Trophoblast cell (in vitro differentiated cells and primary cell): ENCODE measurements around the gene GAPDH.

ENCODE experiments used
- DNase-seq, 2 donors: peaks; one replicate each; pipeline ENCODE4 v3.0.0-alpha.2; 2016
- H2AFZ ChIP-seq: 2 replicates; pipeline ENCODE4 v1.6.1; 2013; ENCODE audit warnings: low read length, moderate library complexity, mild to moderate bottlenecking; ENCODE audit not compliant: insufficient read depth, poor library complexity
- H2AK5ac ChIP-seq: 2 replicates; pipeline ENCODE4 v1.6.1; 2013; ENCODE audit warnings: mild to moderate bottlenecking, low read length
- H2BK120ac ChIP-seq: 2 replicates; pipeline ENCODE4 v1.6.1; 2013; ENCODE audit warnings: low read length, mild to moderate bottlenecking, moderate library complexity; ENCODE audit not compliant: insufficient read depth, poor library complexity
- H2BK12ac ChIP-seq: 2 replicates; pipeline ENCODE4 v1.6.1; 2013; ENCODE audit warnings: mild to moderate bottlenecking, low read length, moderate library complexity
- H2BK5ac ChIP-seq: 2 replicates; pipeline ENCODE4 v1.6.1; 2013; ENCODE audit warnings: low read length, low read depth, moderate library complexity, mild to moderate bottlenecking; ENCODE audit not compliant: poor library complexity
- H3K14ac ChIP-seq: 2 replicates; pipeline ENCODE4 v1.6.1; 2013; ENCODE audit warnings: mild to moderate bottlenecking, low read length
- H3K18ac ChIP-seq: 2 replicates; pipeline ENCODE4 v1.6.1; 2013; ENCODE audit warnings: mild to moderate bottlenecking, low read length
- H3K23ac ChIP-seq: 2 replicates; pipeline ENCODE4 v1.6.1; 2013; ENCODE audit warnings: low read length
- H3K27ac ChIP-seq: 2 replicates; pipeline ENCODE4 v1.5.1; 2013; ENCODE audit warnings: low read depth, mild to moderate bottlenecking, inconsistent platforms, low read length, moderate library complexity
- H3K27me3 ChIP-seq: 2 replicates; pipeline ENCODE4 v1.6.1; 2013; ENCODE audit warnings: inconsistent platforms, mild to moderate bottlenecking, low read length, moderate library complexity; ENCODE audit not compliant: insufficient read depth
- H3K36me3 ChIP-seq, 2 experiments: 1 replicate in 1 of 2; 2 replicates in 1 of 2; pipeline ENCODE4 v1.6.1; 2013; ENCODE audit warnings: low read length in 2 of 2, mild to moderate bottlenecking in 2 of 2, moderate library complexity in 1 of 2; ENCODE audit not compliant: insufficient read depth in 2 of 2, control insufficient read depth in 1 of 2
- H3K4ac ChIP-seq: 2 replicates; pipeline ENCODE4 v1.6.1; 2013; ENCODE audit warnings: low read depth, mild to moderate bottlenecking, low read length, moderate library complexity
- H3K4me1 ChIP-seq, 2 experiments: 1 replicate in 1 of 2; 2 replicates in 1 of 2; pipeline ENCODE4 v1.6.1; 2013; ENCODE audit warnings: low read length in 2 of 2, mild to moderate bottlenecking in 2 of 2, moderate library complexity in 1 of 2; ENCODE audit not compliant: insufficient read depth in 2 of 2, control insufficient read depth in 1 of 2
- H3K4me2 ChIP-seq: 2 replicates; pipeline ENCODE4 v1.6.1; 2013; ENCODE audit warnings: inconsistent platforms, mild to moderate bottlenecking, low read length, moderate library complexity
- H3K4me3 ChIP-seq: 2 replicates; pipeline ENCODE4 v1.5.1; 2013; ENCODE audit warnings: mild to moderate bottlenecking, low read depth, low read length, inconsistent platforms
- H3K79me1 ChIP-seq: one replicate; pipeline ENCODE4 v1.6.1; 2013; ENCODE audit warnings: low read length
- H3K79me2 ChIP-seq: 2 replicates; pipeline ENCODE4 v1.6.1; 2013; ENCODE audit warnings: low read length, mild to moderate bottlenecking; ENCODE audit not compliant: control insufficient read depth, insufficient read depth, poor library complexity
- H3K9ac ChIP-seq: 2 replicates; pipeline ENCODE4 v1.6.1; 2013; ENCODE audit warnings: mild to moderate bottlenecking, low read length
- H3K9me3 ChIP-seq: 2 replicates; pipeline ENCODE4 v1.6.1; 2013; ENCODE audit warnings: low read depth, mild to moderate bottlenecking, control low read depth, inconsistent platforms, low read length; ENCODE audit not compliant: insufficient read depth
- H4K12ac ChIP-seq: 2 replicates; pipeline ENCODE4 v1.6.1; 2013; ENCODE audit warnings: low read depth, mild to moderate bottlenecking, low read length, moderate library complexity
- H4K8ac ChIP-seq: 2 replicates; pipeline ENCODE4 v1.6.1; 2013; ENCODE audit warnings: low read depth, mild to moderate bottlenecking, low read length, moderate library complexity
- H4K91ac ChIP-seq: one replicate; pipeline ENCODE4 v1.6.1; 2013; ENCODE audit warnings: low read depth, mild to moderate bottlenecking, low read length, moderate library complexity
- WGBS: extraction: QIAGEN DNeasy Blood & Tissue Kit; methylation state at CpG from one replicate; pipeline ENCODE4 v1.1.7; 2013; ENCODE audit warnings: missing lambda C conversion rate; ENCODE audit not compliant: insufficient read length, insufficient coverage; ENCODE audit errors: extremely low coverage; 5-methylcytosine and 5-hydroxymethylcytosine counted together

GAPDH gene

GRCh38 chr12:6520186-6520585, 14.1 kb upstream of the GAPDH start:
- H3K14ac ChIP-seq, result no peak overlapping the region
- no peak overlapping the region for H4K8ac ChIP-seq
- H3K27me3 ChIP-seq, result no peaks in the 10 kb centered on the region
- peaks cover 52 to 71% of the 10 kb centered on the region in 2 experiments for H3K36me3 ChIP-seq
- no peak overlapping the region for H3K4ac ChIP-seq
- no peak overlapping the region for H3K18ac ChIP-seq
- H3K79me2 ChIP-seq, result no peaks in the 10 kb centered on the region
- no peak overlapping the region for H4K12ac ChIP-seq
- no peak overlapping the region for H3K27ac ChIP-seq
- H2BK12ac ChIP-seq, result no peak overlapping the region
- H3K23ac ChIP-seq, result no peak overlapping the region
- H3K9ac ChIP-seq, result no peak overlapping the region
- H2AFZ ChIP-seq, result no peak overlapping the region
- no peaks in the 10 kb centered on the region for H3K4me1 ChIP-seq
- H2BK5ac ChIP-seq, result no peak overlapping the region
- no peak overlapping the region for H2BK120ac ChIP-seq
- no peaks in the 10 kb centered on the region for H3K9me3 ChIP-seq
- H3K4me2 ChIP-seq, result no peak overlapping the region
- H3K4me3 ChIP-seq, result peak overlapping the region; percentile 56
- WGBS, result no CpG with 5 or more reads among the region's 3 CpGs
- no peak overlapping the region for H2AK5ac ChIP-seq
- no peaks in the 10 kb centered on the region for H3K79me1 ChIP-seq
- H4K91ac ChIP-seq, result no peak overlapping the region
- DNase-seq, result no peak

- Histone ChIP-seq H4K91ac (no peak overlapping the region), H3K18ac (no peak overlapping the region)
Measured at GRCh38 chr12:6522193-6522592, 12.1 kb upstream of the GAPDH start.

GRCh38 chr12:6523708-6524107, 10.6 kb upstream of the GAPDH start:
- peak in 1 of 2 donors; percentile 71 for DNase-seq
- Histone ChIP-seq H2BK120ac (no peak overlapping the region), H4K91ac (no peak overlapping the region), H2AK5ac (no peak overlapping the region), H3K4me2 (no peak overlapping the region), H3K23ac (no peak overlapping the region), H4K12ac (no peak overlapping the region), H3K36me3 (peaks cover 64 to 84% of the 10 kb centered on the region in 2 experiments), H2BK5ac (no peak overlapping the region), H3K79me2 (no peaks in the 10 kb centered on the region), H2AFZ (no peak overlapping the region), H3K79me1 (peaks cover 8% of the 10 kb centered on the region), H3K14ac (no peak overlapping the region), H3K27ac (no peak overlapping the region), H3K4me1 (peaks cover 10% of the 10 kb centered on the region in 2 experiments), H3K27me3 (no peaks in the 10 kb centered on the region), H3K9ac (no peak overlapping the region), H2BK12ac (no peak overlapping the region), H3K4me3 (no peak overlapping the region), H3K4ac (no peak overlapping the region), H4K8ac (no peak overlapping the region), H3K18ac (no peak overlapping the region), H3K9me3 (no peaks in the 10 kb centered on the region)
- WGBS, result no CpG with 5 or more reads among the region's 3 CpGs

More at GRCh38 chr12:6522193-6522592, 12.1 kb upstream of the GAPDH start:
- Histone ChIP-seq H3K79me1 (no peaks in the 10 kb centered on the region), H3K4ac (no peak overlapping the region), H3K79me2 (no peaks in the 10 kb centered on the region), H3K36me3 (peaks cover 63 to 76% of the 10 kb centered on the region in 2 experiments), H3K27me3 (no peaks in the 10 kb centered on the region), H2BK120ac (no peak overlapping the region), H4K12ac (no peak overlapping the region), H2AK5ac (no peak overlapping the region), H3K27ac (no peak overlapping the region), H3K14ac (no peak overlapping the region), H3K4me2 (no peak overlapping the region), H2AFZ (no peak overlapping the region), H3K9ac (no peak overlapping the region), H3K23ac (no peak overlapping the region), H4K8ac (no peak overlapping the region), H3K9me3 (no peaks in the 10 kb centered on the region), H2BK5ac (no peak overlapping the region), H3K4me3 (no peak overlapping the region), H3K4me1 (no peaks in the 10 kb centered on the region), H2BK12ac (no peak overlapping the region)
- WGBS, result no CpG with 5 or more reads among the region's 10 CpGs
- DNase-seq, result no peak

GRCh38 chr12:6524648-6525047, 9.7 kb upstream of the GAPDH start:
- H3K27me3 ChIP-seq, result no peaks in the 10 kb centered on the region
- H3K9me3 ChIP-seq, result no peaks in the 10 kb centered on the region
- H4K12ac ChIP-seq, result no peak overlapping the region
- H3K18ac ChIP-seq, result no peak overlapping the region
- peaks cover 2% of the 10 kb centered on the region for H3K79me2 ChIP-seq
- H2BK5ac ChIP-seq, result no peak overlapping the region
- no peak overlapping the region for H2AK5ac ChIP-seq
- DNase-seq, result no peak
- no CpG with 5 or more reads among the region's 5 CpGs for WGBS
- H3K36me3 ChIP-seq, result peaks cover 67 to 82% of the 10 kb centered on the region in 2 experiments
- peaks cover 14% of the 10 kb centered on the region for H3K79me1 ChIP-seq
- H3K4me3 ChIP-seq, result no peak overlapping the region
- H3K14ac ChIP-seq, result no peak overlapping the region
- no peak overlapping the region for H4K8ac ChIP-seq
- H4K91ac ChIP-seq, result no peak overlapping the region
- no peak overlapping the region for H2AFZ ChIP-seq
- H3K4ac ChIP-seq, result no peak overlapping the region
- H2BK120ac ChIP-seq, result no peak overlapping the region
- no peak overlapping the region for H3K23ac ChIP-seq
- no peak overlapping the region for H2BK12ac ChIP-seq
- H3K9ac ChIP-seq, result no peak overlapping the region
- H3K4me1 ChIP-seq, result peaks cover 17% of the 10 kb centered on the region in 2 experiments
- no peak overlapping the region for H3K4me2 ChIP-seq
- H3K27ac ChIP-seq, result no peak overlapping the region
